OCI-LY7 (cell line): ENCODE data around the gene FMN1. TPM values are rescaled to one million over a fixed set of nuclear protein-coding genes. Genes with fewer than 3 reads are reported as not detected.

Experiments
- BruUV-seq: library from RNA; stranded (reverse); fragments of 400-500 nt; replicated peaks from 2 replicates; lab custom pipeline; 2021; lab: Mats Ljungman, UMichigan
- CTCF ChIA-PET: fragments of 300-600 bp; sonication (Branson Sonifier 250); formaldehyde crosslinking; loops from one replicate; lab custom pipeline; 2022; ENCODE audit warnings: antibody characterized with exemption; ENCODE audit not compliant: unreplicated experiment; lab: Charles Lee
- POLR2A ChIA-PET: fragments of 300-600 bp; sonication (Branson Sonifier 250); formaldehyde crosslinking; loops from one replicate; lab custom pipeline; 2022; ENCODE audit warnings: antibody characterized with exemption; lab: Charles Lee
- DNase-seq: peaks from one replicate; pipeline ENCODE4 v3.0.0-alpha.2; 2015; ENCODE audit warnings: low spot score
- H2AFZ ChIP-seq: fragments of 200-600 bp; sonication (generic), shearing (Covaris generic); 2 replicates; pipeline ENCODE4 v1.6.1; 2014; ENCODE audit warnings: mild to moderate bottlenecking, antibody characterized with exemption, low read length, moderate library complexity
- H3K27ac ChIP-seq: fragments of 200-600 bp; sonication (generic); 2 replicates; pipeline ENCODE4 v1.5.1; 2014; ENCODE audit warnings: mixed run types, low read depth, mild to moderate bottlenecking, moderate library complexity, low read length, inconsistent platforms; ENCODE audit not compliant: poor library complexity, severe bottlenecking
- H3K36me3 ChIP-seq: fragments of 200-600 bp; sonication (generic); 2 replicates; pipeline ENCODE4 v1.6.1; 2014; ENCODE audit warnings: mild to moderate bottlenecking, antibody characterized with exemption, low read length, moderate library complexity, mixed read lengths; ENCODE audit not compliant: insufficient read depth
- H3K4me1 ChIP-seq: fragments of 200-600 bp; sonication (generic); 2 replicates; pipeline ENCODE4 v1.5.1; 2014; ENCODE audit warnings: mild to moderate bottlenecking, low read length; ENCODE audit not compliant: insufficient read depth, poor library complexity, severe bottlenecking
- H3K4me2 ChIP-seq: fragments of 200-600 bp; sonication (generic); 2 replicates; pipeline ENCODE4 v1.6.1; 2014; ENCODE audit warnings: mild to moderate bottlenecking, low read length
- H3K4me3 ChIP-seq: fragments of 200-600 bp; sonication (generic); 2 replicates; pipeline ENCODE4 v1.5.1; 2014; ENCODE audit warnings: mild to moderate bottlenecking, low read depth, low read length; ENCODE audit not compliant: poor library complexity, severe bottlenecking
- H3K79me2 ChIP-seq: fragments of 200-600 bp; sonication (generic); 2 replicates; pipeline ENCODE4 v1.6.1; 2016; ENCODE audit warnings: low read depth, mild to moderate bottlenecking, low read length, moderate library complexity, mixed read lengths; ENCODE audit not compliant: insufficient read depth
- H3K9me2 ChIP-seq: fragments of 200-600 bp; sonication (generic); 2 replicates; pipeline ENCODE4 v1.6.1; 2016; ENCODE audit warnings: mild to moderate bottlenecking, low read length, mixed read lengths; ENCODE audit not compliant: insufficient read depth
- H3K9me3 ChIP-seq: fragments of 200-600 bp; sonication (generic); 2 replicates; pipeline ENCODE4 v1.6.1; 2014; ENCODE audit warnings: mild to moderate bottlenecking, mixed run types, low read length, mixed read lengths
- H4K20me1 ChIP-seq: fragments of 200-600 bp; sonication (generic); 2 replicates; pipeline ENCODE4 v1.6.1; 2014; ENCODE audit warnings: mild to moderate bottlenecking, antibody characterized with exemption, low read length, moderate library complexity, mixed read lengths; ENCODE audit not compliant: insufficient read depth
- EZH2phosphoT487 ChIP-seq: fragments of 200-600 bp; sonication (generic); IDR thresholded peaks from 2 replicates; pipeline ENCODE4 v1.6.1; 2018; ENCODE audit warnings: low read depth, borderline replicate concordance, mild to moderate bottlenecking, mixed run types, antibody characterized with exemption, low read length, moderate library complexity, mixed read lengths
- intact Hi-C: fragments of 100-400 bp; cut with micrococcal nuclease; formaldehyde crosslinking; loops from one replicate; pipeline ENCODE4 v1.10.0; 2022; ENCODE audit not compliant: unreplicated experiment
- total RNA-seq, 2 experiments: library from RNA; depleted of rRNA in 1 of 2; stranded (reverse); fragments of >200 nt in 1 of 2; shearing (Covaris generic) in 1 of 2; gene quantifications; 2 replicates each; pipeline ENCODE4 v1.2.3, GENCODE V29; 2014 to 2022
- TF ChIP-seq, protein P1 (sequence below): fragments of 200-600 bp; sonication (generic); conservative IDR thresholded peaks from 2 replicates; pipeline ENCODE4 v1.5.1; 2014; ENCODE audit warnings: mild to moderate bottlenecking, antibody characterized with exemption, low read length, moderate library complexity, mixed read lengths

FMN1 gene
- total RNA-seq, 2 experiments from 2014 or later = 3.2 to 4.2 TPM

DNA sequence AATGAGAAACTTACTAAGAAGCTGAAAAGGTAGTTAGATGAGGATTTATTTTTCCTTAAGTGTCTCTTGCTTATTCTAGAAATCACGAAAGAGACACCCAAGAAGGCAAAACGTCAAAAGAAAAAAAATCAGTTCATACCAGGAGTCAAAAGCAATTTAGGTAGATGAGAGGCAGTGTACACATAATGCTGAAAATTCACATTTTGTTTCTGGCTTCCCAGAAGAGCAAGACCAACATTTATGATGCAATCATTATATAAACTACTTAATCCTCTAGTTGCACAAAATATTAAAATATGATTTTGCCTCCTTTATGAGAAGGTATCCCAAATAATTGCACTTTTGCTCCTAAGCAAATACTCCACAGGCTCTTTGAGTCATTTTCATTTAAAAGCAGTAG lies 228.0 kb downstream of the FMN1 start:
- TF ChIP-seq EZH2phosphoT487 = no peak
- TF ChIP-seq, protein P1, sequence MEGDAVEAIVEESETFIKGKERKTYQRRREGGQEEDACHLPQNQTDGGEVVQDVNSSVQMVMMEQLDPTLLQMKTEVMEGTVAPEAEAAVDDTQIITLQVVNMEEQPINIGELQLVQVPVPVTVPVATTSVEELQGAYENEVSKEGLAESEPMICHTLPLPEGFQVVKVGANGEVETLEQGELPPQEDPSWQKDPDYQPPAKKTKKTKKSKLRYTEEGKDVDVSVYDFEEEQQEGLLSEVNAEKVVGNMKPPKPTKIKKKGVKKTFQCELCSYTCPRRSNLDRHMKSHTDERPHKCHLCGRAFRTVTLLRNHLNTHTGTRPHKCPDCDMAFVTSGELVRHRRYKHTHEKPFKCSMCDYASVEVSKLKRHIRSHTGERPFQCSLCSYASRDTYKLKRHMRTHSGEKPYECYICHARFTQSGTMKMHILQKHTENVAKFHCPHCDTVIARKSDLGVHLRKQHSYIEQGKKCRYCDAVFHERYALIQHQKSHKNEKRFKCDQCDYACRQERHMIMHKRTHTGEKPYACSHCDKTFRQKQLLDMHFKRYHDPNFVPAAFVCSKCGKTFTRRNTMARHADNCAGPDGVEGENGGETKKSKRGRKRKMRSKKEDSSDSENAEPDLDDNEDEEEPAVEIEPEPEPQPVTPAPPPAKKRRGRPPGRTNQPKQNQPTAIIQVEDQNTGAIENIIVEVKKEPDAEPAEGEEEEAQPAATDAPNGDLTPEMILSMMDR = no peak
- POLR2A ChIA-PET = no interaction called here
- Histone ChIP-seq H3K36me3 (no peaks in the 10 kb centered on the region), H3K27ac (no peak overlapping the region), H3K9me2 (no peaks in the 10 kb centered on the region), H3K79me2 (no peaks in the 10 kb centered on the region), H4K20me1 (no peaks in the 10 kb centered on the region), H3K4me3 (no peak overlapping the region), H3K9me3 (no peaks in the 10 kb centered on the region), H3K4me1 (no peaks in the 10 kb centered on the region), H2AFZ (no peak overlapping the region), H3K4me2 (no peak overlapping the region)
- intact Hi-C loops = no loop called here
- BruUV-seq = no TSS peak
- CTCF ChIA-PET = no interaction called here
- no peak for DNase-seq

DNA sequence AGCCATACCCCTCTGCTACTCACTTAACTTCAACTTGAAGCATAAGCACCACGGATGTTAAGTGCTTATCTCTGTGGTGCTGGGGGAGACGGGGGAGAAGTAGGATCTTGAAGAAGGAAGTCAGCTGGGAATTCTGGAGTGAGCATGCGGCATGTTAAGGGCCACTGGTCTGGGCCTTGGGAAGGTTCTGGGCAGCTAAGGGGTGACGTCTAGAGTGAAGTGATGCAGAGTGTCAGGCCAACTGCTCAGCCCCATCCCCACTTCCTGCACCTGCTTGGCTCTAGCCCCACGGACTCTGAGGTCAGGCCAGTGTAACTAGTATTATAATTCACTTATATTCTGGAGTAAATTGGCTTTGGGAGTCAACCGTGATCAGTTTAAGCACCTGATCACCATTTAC lies 228.6 kb downstream of the FMN1 start:
- Histone ChIP-seq H3K4me1 (no peaks in the 10 kb centered on the region), H3K9me2 (no peaks in the 10 kb centered on the region), H2AFZ (no peak overlapping the region), H3K4me3 (no peak overlapping the region), H3K9me3 (no peaks in the 10 kb centered on the region), H3K4me2 (no peak overlapping the region), H3K27ac (no peak overlapping the region), H3K79me2 (no peaks in the 10 kb centered on the region), H4K20me1 (no peaks in the 10 kb centered on the region), H3K36me3 (no peaks in the 10 kb centered on the region)
- no TSS peak for BruUV-seq
- CTCF ChIA-PET = no interaction called here
- POLR2A ChIA-PET = no interaction called here
- intact Hi-C loops = no loop called here
- DNase-seq = no peak
- TF ChIP-seq, protein P1 = no peak
- TF ChIP-seq EZH2phosphoT487 = no peak

DNA sequence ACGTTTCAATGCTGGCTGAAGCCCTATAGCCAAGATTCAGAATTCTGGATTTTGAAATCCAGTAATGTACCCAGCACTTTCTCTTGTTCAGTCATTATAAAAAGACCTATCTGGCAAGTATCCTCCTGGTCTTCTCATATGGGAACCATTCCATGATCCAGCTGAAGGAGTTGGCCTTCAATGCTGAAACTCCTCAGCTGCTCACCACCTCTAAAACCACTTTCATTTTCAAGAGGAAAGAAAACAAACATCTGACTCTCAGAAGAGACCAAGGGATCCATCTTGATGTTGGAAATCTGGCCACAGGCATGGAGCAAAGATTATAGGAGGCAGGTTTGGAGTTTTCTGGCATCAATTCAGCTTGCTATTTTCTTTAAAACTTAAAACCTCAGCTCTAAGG lies 235.4 kb downstream of the FMN1 start:
- intact Hi-C loops = loop anchor here (5.0 kb wide), 3 partner anchors 62 to 117 kb away; no protein-coding TSS in a partner anchor
- BruUV-seq = no TSS peak
- H3K9me3 ChIP-seq = no peaks in the 10 kb centered on the region
- ChIA-PET CTCF (no interaction called here), POLR2A (interaction anchor here (0.6 to 0.7 kb wide), 3 partner anchors 14 to 192 kb away, joined by 4 to 11 read pairs (median 4); no protein-coding TSS in a partner anchor)
- H3K79me2 ChIP-seq = no peaks in the 10 kb centered on the region
- H3K9me2 ChIP-seq = no peaks in the 10 kb centered on the region
- DNase-seq = no peak
- peak overlapping the region; percentile 10; the same call in 1 of the 2 replicates for H3K4me2 ChIP-seq
- no peaks in the 10 kb centered on the region for H4K20me1 ChIP-seq
- no peaks in the 10 kb centered on the region for H3K4me1 ChIP-seq
- no peak overlapping the region for H3K4me3 ChIP-seq
- TF ChIP-seq, protein P1 = no peak
- no peak for TF ChIP-seq EZH2phosphoT487
- no peaks in the 10 kb centered on the region for H3K36me3 ChIP-seq
- H3K27ac ChIP-seq = no peak overlapping the region
- H2AFZ ChIP-seq = peak overlapping the region; percentile 48; the same call in 1 of the 2 replicates
